GM21423 (cell line): Measurements from ENCODE around the gene AKR1A1.
"Not testable (repeated sequence)": the region's sequence is repeated elsewhere in the genome, so short reads cannot be mapped to it uniquely, and the experiment has no call there.

Experiments used
- ATAC-seq: cut with Tn5 transposase; IDR thresholded peaks from one replicate; pipeline ENCODE4 v1.9.1; 2021; ENCODE audit warnings: mild to moderate bottlenecking, moderate library complexity; ENCODE audit not compliant: unreplicated experiment

AKR1A1 gene

DNA sequence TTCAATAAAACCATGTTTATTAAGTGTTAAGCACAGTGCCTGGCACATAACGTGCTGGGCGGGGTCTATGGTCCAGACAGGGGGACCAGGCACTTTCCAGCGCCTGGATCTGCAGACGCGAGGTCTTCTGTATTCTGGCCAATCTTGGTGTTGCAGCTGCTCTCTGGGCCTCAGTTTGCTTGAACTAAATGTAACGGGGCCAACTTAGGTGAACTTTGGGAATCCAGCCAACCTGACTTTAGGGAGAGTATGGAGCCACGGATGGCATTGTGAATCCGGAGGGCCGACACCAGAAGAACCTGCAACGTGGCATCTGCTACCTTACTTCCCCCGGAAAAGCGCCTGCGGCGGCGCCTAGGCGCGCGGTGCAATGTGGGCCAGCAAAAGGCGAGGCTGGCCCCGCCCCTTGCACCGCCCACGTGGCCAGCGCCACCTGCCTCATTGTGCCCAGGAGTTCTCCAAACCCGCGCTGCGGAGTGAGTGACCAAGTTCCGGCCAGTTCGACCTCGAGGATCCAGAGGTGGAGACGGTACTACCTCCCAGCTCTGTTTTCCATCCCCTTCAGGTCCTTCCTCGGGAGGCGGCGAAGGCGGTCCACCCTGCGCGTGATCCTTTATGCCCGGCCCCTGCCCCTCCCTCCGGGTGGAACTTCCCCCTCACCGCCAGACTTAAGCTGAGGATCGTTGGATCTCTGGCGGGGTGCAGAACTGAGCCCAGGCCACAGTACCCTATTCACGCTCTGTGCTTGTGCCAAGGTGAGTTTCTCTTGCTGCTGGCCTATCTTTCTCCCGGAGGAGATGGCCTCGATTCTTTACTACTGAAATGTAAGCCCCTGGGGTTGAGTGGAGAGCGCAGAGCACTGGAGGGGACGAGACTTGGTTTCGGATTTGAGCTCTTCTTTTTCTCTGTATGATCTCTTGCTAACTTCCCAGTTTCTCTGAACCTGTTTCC lies at the start of gene AKR1A1:
AKR1A1 (plus strand) TSS at position 426 of the 951 bp plus-strand sequence. CDS start 10,969 bp downstream, outside the sequence.
- ATAC-seq = peak; percentile 86

DNA sequence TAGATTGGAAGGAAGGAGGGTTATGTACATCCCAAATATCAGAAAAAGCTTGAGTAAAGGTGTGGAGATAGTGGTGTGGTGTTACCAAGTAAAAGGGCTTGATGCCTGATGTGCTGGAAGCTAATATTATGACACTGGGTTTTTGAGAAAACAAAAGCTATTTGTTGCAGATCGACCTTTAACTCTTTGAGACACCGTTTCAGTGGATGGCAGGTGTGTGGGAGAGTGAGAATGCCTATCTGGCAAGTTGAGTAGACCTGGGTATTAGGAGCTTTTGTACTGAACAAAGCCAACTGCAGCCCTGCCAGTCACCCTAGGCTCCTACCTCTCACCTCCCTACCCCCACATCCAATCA lies 49.1 kb upstream of the AKR1A1 start:
- ATAC-seq = no peak

DNA sequence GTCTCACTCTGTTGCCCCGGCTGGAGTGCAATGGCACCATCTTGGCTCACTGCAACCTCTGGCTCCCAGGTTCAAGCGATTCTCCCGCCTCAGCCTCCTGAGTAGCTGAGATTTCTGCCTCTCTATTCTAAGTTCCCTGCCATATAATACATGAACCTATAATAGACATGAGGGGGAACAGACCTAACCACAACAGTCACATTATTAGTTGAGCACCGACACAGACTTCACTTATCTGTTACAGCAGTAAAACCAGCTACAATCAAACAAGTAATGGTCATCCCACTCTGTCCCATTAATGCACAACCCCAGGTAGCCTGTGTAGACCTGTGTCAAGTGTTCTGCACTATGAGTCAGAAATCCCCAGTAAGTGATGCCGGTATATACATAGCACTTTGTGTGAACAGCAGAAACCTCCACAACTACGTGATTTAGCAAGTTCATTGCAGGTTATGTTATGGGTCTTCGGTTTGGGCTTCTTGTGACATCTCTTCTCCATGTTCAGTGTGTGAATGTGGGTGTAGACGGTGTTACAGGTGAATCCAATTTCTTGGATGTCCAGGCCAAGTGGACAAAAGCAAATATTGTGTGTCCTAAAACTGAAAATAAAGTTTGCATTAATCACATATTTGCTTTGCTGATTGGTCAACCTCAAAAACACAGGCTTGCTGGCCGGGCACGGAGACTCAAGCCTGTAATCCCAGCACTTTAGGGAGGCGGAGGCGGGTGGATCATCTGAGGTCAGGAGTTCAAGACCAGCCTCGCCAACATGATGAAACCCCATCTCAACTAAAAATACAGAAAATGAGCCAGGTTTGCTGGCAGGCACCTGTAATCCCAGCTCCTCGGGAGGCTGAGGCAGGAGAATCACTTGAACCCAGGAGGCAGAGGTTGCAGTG lies 46.9 kb upstream of the AKR1A1 start:
- no peak for ATAC-seq

DNA sequence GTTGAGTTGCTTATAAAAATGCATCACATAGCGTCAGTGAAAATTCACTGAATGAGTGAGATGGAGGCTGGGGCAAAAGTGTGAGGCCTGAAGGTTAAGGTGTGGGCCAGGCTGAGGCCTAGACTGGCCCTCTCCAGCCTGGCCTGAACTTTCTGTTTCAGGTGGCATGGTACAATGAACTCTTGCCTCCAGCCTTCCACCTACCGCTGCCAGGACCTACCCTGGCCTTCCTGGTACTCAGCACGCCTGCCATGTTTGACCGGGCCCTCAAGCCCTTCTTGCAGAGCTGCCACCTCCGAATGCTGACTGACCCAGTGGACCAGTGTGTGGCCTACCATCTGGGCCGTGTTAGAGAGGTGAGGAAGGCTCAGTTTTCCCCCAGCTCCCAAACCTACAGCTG lies 43.4 kb upstream of the AKR1A1 start:
- no peak for ATAC-seq

DNA sequence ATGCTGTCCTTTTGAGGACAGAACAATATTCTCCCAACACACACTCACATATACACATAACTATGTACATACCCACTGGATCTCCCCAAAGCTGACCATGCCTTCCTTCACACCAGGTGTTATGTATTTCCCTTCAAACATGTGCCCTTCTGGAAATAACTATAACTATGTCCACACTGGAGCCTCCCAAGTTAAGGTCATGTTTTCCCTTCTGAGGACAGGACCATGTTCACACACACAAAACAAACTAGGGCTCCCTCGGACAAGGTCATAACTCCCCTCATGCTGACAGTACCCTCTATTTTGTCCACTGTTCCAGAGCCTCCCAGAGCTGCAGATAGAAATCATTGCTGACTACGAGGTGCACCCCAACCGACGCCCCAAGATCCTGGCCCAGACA lies 42.7 kb upstream of the AKR1A1 start:
- no peak for ATAC-seq

DNA sequence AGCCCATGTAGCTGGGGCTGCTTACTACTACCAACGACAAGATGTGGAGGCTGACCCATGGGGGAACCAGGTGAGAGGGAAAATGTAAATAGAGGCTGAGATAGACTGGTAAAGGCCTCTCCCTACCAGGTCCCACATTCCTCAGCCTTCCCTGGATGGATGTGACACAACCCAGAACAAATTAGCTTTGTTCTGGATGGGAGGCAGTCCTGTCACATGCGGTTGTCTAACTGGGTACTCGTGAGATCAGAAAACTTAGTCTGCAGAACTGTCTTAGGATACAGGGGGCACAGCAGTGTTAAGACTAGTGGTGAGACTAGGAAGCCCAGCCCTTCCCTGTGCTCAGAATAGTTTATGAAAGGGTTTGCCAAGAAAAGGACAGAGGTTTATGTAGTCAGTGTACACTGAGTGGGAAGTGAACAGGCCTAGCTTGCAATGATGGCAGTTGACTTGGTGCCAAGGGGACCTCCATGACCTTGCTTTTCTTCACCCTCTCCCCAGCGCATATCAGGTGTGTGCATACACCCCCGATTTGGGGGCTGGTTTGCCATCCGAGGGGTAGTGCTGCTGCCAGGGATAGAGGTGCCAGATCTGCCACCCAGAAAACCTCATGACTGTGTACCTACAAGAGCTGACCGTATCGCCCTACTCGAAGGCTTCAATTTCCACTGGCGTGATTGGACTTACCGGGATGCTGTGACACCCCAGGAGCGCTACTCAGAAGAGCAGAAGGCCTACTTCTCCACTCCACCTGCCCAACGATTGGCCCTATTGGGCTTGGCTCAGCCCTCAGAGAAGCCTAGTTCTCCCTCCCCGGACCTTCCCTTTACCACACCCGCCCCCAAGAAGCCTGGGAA lies 42.1 kb upstream of the AKR1A1 start:
- ATAC-seq = no peak

DNA sequence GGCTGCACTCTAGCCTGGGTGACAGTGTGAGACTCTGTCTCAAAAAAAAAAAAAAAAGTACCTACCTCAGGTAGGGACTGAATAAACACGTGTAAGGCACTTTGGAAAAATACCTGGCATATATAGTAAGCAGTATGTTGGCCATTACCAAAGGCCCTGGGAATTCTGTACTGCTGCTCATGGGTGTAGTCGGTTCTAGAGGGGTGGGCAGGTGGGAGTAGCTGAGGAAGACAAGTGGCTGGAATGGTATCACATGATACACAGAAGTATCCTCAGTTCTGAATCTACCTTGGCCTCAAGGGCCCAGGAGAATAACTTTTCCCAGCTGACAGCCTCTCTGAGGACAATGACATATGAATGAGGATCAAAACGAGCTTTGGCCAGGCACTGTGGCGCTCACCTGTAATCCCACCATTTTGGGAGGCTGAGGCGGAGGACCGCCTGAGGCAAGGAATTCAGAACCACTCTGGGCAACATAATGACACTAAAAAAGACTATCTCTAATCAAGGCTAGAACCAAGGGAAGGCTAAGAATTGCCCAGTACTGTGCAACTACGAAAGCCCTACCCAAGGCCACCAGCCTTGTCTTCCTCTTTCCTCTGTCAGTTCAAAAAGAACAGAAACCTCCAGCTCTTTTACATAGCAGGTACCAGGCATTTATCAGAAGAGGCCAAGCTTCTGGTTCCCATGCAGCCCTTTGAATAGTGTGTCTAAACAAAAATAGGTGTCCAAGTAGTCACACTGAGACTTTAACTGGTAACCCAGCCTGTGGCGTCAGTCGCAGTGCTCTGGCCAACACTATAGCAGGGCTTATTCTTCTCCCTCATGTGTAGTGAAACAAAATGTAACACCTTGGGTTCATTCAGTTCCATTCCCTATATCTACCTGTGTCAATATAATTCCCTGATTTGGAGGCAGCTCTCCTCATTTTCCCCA lies 40.3 kb upstream of the AKR1A1 start:
- no peak for ATAC-seq

DNA sequence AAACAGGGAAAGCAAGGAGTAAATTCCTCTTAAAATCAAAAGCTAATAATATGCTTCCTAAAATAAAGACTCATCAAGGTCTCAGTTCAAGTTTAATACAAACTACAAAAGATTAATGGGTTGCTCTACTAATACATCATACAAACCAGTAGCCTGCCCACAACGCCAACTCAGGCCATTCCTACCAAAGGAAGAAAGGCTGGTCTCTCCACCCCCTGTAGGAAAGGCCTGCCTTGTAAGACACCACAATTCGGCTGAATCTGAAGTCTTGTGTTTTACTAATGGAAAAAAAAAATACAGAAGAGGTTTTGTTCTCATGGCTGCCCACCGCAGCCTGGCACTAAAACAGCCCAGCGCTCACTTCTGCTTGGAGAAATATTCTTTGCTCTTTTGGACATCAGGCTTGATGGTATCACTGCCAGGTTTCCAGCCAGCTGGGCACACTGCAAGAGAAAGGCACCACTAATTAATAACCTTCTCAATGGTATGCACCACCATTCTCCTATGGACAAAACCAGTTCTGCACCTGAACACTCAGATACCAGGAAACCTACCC lies 39.6 kb upstream of the AKR1A1 start:
- no peak for ATAC-seq

DNA sequence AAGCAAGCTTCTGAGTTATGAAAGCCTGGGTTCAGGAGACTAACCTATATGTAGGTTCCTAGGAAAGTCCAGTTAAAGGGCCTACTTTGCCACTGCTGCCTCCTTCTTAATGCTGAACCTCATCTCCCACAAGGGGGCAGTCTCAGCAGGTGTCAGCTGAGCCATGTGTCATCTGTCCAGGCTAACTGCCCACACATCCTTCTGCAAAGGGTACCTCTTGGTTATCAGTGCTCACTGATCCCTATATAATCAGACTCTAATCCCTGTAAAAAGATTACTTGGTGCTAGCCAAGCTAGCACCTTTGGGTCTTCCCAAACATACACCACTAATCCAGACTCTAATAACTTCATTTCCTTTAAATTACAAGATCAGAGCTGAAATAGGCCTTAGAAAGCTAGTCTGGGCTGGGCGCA lies 38.0 kb upstream of the AKR1A1 start:
- ATAC-seq = no peak

DNA sequence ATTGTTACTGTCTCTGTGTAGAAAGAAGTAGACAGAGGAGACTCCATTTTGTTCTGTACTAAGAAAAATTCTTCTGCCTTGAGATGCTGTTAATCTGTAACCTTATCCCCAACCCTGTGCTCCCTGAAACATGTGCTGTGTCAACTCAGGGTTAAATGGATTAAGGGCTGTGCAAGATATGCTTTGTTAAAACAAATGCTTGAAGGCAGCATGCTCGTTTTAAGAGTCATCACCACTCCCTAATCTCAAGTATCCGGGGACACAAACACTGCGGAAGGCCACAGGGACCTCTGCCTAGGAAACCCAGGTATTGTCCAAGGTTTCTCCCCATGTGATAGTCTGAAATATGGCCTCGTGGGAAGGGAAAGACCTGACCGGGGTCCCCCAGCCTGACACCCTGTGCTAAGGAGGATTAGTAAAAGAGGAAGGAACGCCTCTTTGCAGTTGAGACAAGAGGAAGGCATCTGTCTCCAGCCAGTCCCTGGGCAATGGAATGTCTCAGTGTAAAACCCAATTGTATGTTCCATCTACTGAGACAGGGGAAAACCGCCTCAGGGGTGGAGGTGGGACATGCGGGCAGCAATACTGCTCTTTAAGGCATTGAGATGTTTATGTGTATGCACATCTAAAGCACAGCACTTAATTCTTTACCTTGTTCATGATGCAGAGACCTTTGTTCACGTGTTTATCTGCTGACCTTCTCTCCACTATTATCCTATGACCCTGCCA lies 36.9 kb upstream of the AKR1A1 start:
- not testable (repeated sequence) for ATAC-seq

DNA sequence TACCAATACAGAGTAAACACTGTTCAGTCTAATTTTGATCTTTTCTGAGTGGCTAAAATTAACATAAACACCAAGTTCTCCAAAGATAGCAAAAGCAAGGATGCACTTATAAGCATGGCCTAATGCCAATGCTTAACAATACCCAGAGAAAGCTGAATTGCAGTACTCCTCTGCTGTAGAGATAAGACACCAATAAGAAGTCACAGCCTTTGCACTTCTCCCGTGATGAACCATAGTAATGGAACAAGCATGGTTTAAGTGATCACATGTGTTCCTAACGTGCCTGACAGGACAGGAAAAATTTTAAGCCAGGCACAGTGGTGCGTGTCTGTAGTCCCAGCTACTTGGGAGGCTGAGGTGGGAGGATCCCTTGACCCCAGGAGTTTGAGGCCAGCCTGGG lies 34.6 kb upstream of the AKR1A1 start:
- ATAC-seq = no peak

DNA sequence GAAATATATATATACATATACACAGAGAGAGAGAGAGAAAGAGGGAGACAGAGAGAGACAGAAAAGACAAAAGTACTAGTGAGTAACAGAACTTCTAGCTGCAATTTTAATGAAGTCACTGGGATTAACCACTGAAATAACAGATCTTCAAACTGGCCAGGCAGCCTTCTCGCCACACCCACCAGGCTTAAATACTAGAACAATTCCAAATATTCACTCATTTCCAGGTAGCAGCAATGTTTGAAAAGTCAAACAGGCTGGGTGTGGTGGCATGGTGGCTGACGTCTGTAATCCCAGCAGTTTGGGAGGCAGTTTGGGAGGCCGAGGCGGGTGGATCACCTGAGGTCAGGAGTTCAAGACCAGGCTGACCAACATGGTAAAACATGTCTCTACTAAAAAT lies 34.2 kb upstream of the AKR1A1 start:
- no peak for ATAC-seq

DNA sequence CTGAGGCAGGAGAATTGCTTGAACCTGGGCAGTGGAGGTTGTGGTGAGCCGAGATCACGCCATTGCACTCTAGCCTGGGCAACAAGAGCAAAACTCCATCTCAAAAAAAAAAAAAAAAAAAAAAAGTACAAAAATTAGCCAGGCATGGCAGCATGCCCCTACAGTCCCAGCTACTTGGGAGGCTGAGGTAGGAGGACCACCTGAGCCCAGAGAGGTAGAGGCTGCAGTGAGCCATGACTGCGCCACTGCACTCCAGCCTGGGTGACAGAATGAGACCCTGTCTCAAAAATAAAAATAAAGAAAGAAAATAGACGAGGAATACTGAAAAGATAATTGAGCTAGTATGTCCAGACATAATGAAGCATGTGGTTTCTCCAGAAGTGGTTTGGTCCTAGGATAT lies 32.3 kb upstream of the AKR1A1 start:
- not testable (repeated sequence) for ATAC-seq

DNA sequence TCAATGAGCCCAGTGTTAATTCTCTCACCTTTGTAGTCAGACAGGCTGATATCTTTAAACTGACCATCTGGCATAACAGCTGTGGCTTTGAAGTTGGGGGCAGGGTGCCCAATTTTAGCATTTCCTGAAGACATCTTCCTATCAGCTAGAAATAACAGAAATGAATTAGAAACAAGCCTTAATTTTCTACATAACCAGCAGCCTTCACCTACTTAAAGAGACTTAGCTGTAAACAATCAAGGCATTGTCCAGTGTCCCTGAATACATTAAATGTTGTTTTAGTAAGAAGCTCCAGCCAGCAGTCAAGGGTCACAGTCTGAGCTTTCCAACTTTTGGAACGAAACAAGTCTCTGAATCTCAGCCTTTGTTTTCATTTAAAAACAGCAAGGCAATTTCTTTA lies 31.7 kb upstream of the AKR1A1 start:
- no peak for ATAC-seq

DNA sequence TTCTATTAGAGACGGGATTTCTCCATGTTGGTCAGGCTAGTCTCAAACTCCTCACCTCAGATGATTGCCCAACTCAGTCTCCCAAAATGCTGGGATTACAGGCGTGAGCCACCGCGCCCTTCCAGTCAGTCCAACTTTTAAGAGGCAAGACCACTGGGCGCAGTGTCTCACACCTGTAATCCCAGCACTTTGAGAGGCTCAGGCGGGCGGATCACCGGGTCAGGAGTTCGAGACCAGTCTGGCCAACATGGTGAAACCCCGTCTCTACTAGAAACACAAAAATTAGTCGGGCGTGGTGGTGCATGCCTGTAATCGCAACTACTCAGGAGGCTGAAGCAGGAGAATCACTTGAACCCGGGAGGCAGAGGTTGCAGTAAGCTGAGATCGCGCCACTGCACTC lies 30.9 kb upstream of the AKR1A1 start:
- ATAC-seq = not testable (repeated sequence)

DNA sequence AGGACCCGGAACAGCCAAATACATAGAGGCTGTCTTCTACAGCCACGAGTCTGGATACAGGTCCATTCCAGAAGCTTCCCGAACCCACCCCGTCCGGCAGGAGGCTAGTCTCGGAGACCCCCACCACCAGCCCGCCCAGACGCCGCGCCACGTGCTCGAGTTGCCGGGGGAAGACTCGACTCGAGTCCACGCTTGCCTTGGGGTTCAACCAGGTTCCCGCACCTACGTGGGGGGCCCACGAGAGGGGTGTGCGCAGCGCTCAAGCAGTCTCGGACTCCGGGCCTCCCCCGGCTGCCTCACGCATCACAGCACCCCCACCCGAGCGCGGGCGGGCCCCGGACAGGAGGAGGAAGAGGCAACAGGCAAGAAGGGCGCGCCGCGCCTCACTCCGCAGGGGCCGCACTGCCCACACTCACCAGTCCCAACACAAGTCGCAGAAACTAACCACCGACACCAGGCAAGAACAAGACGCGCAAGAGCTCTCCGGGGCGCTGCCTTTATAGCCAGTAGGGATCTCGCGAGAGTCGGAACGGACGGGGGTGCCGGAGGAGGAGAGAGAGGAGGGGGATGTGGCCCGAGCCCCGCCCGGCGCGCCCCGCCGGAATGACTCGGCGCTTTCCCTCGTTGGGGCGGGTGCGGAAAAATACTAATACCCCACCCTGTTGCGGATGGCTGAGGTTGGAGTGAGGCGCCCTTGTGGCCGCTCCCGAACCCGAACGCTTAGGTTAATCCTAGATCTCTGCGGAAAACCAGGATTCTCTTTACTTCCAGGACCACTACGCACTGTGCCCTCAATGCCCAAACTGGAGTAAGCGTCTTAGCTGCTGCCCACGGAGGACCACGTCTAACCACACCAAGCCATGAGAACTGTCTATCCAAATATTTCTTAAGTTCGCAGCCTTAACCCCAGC lies 29.0 kb upstream of the AKR1A1 start, which contains the start of gene PRDX1:
PRDX1 (minus strand) TSS at position 472 of the 911 bp plus-strand sequence. CDS start 2,841 bp downstream, outside the sequence.
- ATAC-seq = peak; percentile 87

DNA sequence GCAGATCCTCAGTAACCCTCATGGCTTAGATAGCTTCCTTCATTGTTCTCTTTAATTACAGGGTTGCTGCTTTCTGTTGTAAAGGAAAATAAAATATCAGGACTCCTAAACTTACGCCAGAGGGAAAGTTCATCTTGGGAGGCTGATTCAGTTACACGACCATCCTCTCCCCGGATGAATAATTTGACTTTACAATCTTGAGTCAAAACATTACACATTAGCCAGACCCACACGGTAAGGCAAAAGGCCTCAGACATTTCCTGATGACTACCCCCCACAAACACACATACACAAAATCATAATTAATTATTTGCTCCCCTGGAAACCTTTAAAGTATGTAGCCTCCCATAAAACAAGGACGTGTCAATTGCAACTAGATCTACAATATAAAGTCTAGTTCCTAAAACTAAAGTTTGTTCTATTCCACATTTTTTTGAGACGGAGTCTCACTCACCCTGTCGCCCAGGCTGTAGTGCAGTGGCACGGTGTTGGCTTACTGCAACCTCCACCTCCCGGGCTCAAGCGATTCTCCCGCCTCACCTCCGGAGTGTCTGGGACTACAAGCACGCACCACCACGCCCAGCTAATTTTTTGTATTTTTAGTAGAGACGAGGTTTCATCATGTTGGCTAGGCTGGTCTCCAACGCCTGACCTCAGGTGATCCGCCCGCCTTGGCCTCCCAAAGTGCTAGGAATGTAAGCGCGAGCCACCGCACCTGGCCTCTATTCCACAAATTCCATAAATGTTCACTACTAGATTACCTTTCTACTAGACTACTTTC lies 28.1 kb upstream of the AKR1A1 start:
- peak; percentile 15 for ATAC-seq
